ENCODE results near the gene DDX24. TPM values are rescaled to one million over a fixed set of nuclear protein-coding genes. Genes with fewer than 3 reads are reported as not detected.

The DDX24 gene
- total and polyA plus RNA-seq, 7 experiments from 2014 or later: 190 to 438 (median 320) TPM

DNA sequence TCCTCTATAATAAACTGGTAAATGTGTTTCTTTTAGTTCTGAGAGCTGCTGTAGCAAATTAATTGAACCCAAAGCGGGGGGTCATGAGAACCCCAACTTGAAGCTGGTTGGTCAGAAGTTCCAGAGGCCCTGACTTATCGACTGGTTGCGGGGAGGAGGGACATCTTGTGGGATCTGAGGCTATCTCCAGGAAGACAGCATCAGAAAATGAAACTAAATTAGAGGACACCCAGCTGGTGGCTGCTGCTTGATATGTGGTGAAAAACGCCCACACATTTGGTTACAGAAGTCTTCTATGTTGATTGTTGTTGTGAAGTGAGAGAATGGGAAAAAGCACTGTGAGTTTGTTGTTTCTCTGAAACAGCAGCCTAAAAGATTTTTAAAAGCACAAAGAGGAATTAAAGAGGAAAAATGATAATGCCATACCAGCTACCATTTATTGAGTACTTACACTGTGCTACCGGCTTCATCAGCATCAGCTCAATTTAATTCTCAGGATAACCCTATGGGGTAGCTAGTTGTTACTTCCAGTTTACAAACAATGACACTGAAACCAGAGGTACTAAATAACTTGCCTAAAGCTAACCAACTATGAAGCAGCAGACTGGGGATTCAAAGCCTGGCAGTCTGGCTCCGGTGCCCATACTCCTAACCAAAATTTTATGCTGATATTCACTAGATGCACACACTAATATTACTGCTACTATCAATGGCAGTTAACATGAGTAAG lies 24.3 kb downstream of the DDX24 start:
- POLR2A ChIA-PET: interaction anchor here (0.7 to 1.3 kb wide), 2 partner anchors 24 to 72 kb away, joined by 3 to 6 read pairs; partner anchors contain the start of genes DDX24 and IFI27L1
- peak; percentile 40 for ATAC-seq
- no peak overlapping the region for H3K4me3 ChIP-seq (ENCODE audit: low read length)
- CTCF ChIA-PET: no interaction called here
- Mint-ChIP-seq H3K4me1 (peaks cover 29 to 79% (median 72%) of the 10 kb centered on the region in 7 donors), H3K36me3 (peaks cover 9 to 84% (median 55%) of the 10 kb centered on the region in 5 donors), H3K4me3 (peak overlapping the region in 6 of 10 donors; percentile 10 to 49 (median 36)), H3K27ac (peak overlapping the region; percentile 17 to 83 (median 64)), H3K9me3 (no peaks in the 10 kb centered on the region), H3K27me3 (no peaks in the 10 kb centered on the region)
- peaks cover 52 to 96% (median 55%) of the 10 kb centered on the region in 3 experiments for H3K36me3 ChIP-seq (ENCODE audit: control insufficient read depth in 2 of 3, insufficient read depth in 3 of 3, low read length in 3 of 3)
- DNase-seq: peak in 2 of 9 donors; percentile 25 to 46
- H3K4me1 ChIP-seq (ENCODE audit: control insufficient read depth in 2 of 2, insufficient read depth in 2 of 2, low read length in 2 of 2): peaks cover 33 to 39% of the 10 kb centered on the region in 2 donors
- H3K9me3 ChIP-seq (ENCODE audit: control insufficient read depth in 2 of 3, low read length in 3 of 3): no peaks in the 10 kb centered on the region
- H3K27ac ChIP-seq (ENCODE audit: low read depth, low read length): no peak overlapping the region
- intact Hi-C loops (cut with micrococcal nuclease): loop anchor here in 1 of 2 donors (1.0 kb wide), 1 partner anchor 25 kb away; the partner anchor contains the start of genes DDX24 and IFI27L1
- H3K27me3 ChIP-seq (ENCODE audit: control insufficient read depth in 2 of 2, insufficient read depth in 2 of 2, low read length in 2 of 2): no peaks in the 10 kb centered on the region

DNA sequence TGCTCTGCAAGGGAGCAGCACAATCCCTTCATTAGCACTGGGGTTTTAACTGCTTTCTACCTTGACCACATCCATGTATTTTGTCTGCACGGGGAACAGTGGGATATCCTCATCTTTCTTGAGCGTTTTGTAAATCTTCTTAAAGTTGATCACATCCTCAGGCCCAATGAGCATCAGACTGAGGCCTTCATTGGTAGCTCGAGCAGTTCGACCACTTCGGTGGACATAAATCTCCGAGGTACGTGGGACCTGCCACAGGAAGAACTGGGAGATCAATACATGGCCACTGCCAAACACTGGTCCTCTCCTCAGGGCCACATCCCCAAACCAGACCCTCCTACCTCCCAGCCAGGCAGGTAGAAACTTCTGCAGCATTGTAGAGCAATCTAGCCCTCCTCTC lies 26.1 kb downstream of the DDX24 start:
- H3K27ac ChIP-seq (ENCODE audit: low read depth, low read length): no peak overlapping the region
- peaks cover 29 to 33% of the 10 kb centered on the region in 2 donors for H3K4me1 ChIP-seq (ENCODE audit: control insufficient read depth in 2 of 2, insufficient read depth in 2 of 2, low read length in 2 of 2)
- Mint-ChIP-seq H3K9me3 (no peaks in the 10 kb centered on the region), H3K4me1 (peaks cover 22 to 76% (median 55%) of the 10 kb centered on the region in 7 donors), H3K4me3 (no peak overlapping the region), H3K27me3 (no peaks in the 10 kb centered on the region), H3K27ac (peak overlapping the region in 7 of 9 donors; percentile 30 to 83 (median 76)), H3K36me3 (peaks cover 20 to 84% (median 57%) of the 10 kb centered on the region in 5 donors)
- ATAC-seq (no peak), DNase-seq (no peak)
- intact Hi-C loops (cut with micrococcal nuclease): loop anchor here in 1 of 2 donors (5.0 kb wide), 1 partner anchor 82 kb away; no protein-coding TSS in a partner anchor
- no peaks in the 10 kb centered on the region for H3K27me3 ChIP-seq (ENCODE audit: control insufficient read depth in 2 of 2, insufficient read depth in 2 of 2, low read length in 2 of 2)
- ChIA-PET POLR2A (no interaction called here), CTCF (interaction anchor here (0.5 kb wide), 1 partner anchor 61 kb away, joined by 3 read pairs; no protein-coding TSS in a partner anchor)
- H3K4me3 ChIP-seq (ENCODE audit: low read length): no peak overlapping the region
- H3K9me3 ChIP-seq (ENCODE audit: control insufficient read depth in 2 of 3, low read length in 3 of 3): no peaks in the 10 kb centered on the region
- peaks cover 45 to 96% (median 52%) of the 10 kb centered on the region in 3 experiments for H3K36me3 ChIP-seq (ENCODE audit: control insufficient read depth in 2 of 3, insufficient read depth in 3 of 3, low read length in 3 of 3)

DNA sequence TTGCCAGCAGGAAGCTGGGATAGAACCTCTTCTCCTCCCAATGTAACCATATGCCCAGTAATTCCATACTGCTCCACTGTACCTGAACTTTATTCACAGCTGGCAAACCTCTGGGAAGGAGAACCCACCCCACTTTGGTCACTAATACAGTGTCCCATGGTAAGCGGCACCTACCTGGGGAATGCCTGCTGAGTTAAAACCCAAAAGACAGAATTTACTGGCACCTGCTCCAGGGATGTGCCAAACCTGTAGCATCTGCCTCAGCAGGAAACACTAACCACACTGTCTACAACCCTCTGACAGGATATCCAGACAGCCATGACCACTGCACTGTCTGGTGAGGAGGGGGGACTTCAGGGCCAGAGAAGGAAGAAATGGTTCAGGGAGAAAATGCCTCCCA lies 26.6 kb downstream of the DDX24 start:
- peaks cover 22 to 75% (median 49%) of the 10 kb centered on the region in 7 donors for H3K4me1 Mint-ChIP-seq
- Histone ChIP-seq H3K4me1 (ENCODE audit: control insufficient read depth in 2 of 2, insufficient read depth in 2 of 2, low read length in 2 of 2) (peaks cover 24 to 33% of the 10 kb centered on the region in 2 donors), H3K36me3 (ENCODE audit: control insufficient read depth in 2 of 3, insufficient read depth in 3 of 3, low read length in 3 of 3) (peaks cover 42 to 96% (median 55%) of the 10 kb centered on the region in 3 experiments), H3K27me3 (ENCODE audit: control insufficient read depth in 2 of 2, insufficient read depth in 2 of 2, low read length in 2 of 2) (no peaks in the 10 kb centered on the region), H3K27ac (ENCODE audit: low read depth, low read length) (no peak overlapping the region), H3K4me3 (ENCODE audit: low read length) (no peak overlapping the region), H3K9me3 (ENCODE audit: control insufficient read depth in 2 of 3, low read length in 3 of 3) (no peaks in the 10 kb centered on the region)
- no peaks in the 10 kb centered on the region for H3K27me3 Mint-ChIP-seq
- intact Hi-C loops (cut with micrococcal nuclease): loop anchor here in 1 of 2 donors (5.0 kb wide), 1 partner anchor 83 kb away; no protein-coding TSS in a partner anchor
- H3K36me3 Mint-ChIP-seq: peaks cover 21 to 82% (median 59%) of the 10 kb centered on the region in 5 donors
- CTCF ChIA-PET: interaction anchor here (0.7 to 1.5 kb wide), 3 partner anchors 19 to 84 kb away, joined by 3 to 6 read pairs (median 3); no protein-coding TSS in a partner anchor
- no peak overlapping the region for H3K4me3 Mint-ChIP-seq
- DNase-seq (no peak), ATAC-seq (no peak)
- H3K27ac Mint-ChIP-seq: peak overlapping the region in 7 of 9 donors; percentile 11 to 83 (median 75)
- no peaks in the 10 kb centered on the region for H3K9me3 Mint-ChIP-seq
- POLR2A ChIA-PET: interaction anchor here (2.0 kb wide), 1 partner anchor 26 kb away, joined by 8 read pairs; the partner anchor contains the start of genes DDX24 and IFI27L1

DNA sequence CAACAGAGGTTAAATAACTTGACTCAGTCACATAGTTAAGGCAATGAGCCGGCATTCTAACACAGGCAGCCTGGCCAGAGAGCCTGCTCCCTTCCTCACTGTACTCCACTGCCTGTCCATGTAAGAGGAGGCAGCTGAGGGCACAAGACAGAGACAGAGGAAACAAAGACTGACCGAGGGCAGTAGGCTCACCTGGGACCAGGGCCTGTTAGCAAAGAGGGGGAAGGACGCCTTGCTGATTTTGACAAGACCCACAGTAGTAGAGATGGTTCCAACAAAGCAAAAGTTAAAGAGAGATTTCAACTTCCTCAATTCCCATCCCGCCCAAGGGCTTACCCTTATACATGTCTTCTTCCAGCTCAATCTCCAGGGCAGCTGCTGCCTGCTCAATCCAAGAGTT lies 28.3 kb downstream of the DDX24 start:
- CTCF ChIA-PET: interaction anchor here (1.5 to 1.9 kb wide), 3 partner anchors 16 to 84 kb away, joined by 5 to 7 read pairs (median 6); no protein-coding TSS in a partner anchor
- DNase-seq (no peak), ATAC-seq (no peak)
- Histone ChIP-seq H3K27me3 (ENCODE audit: control insufficient read depth in 2 of 2, insufficient read depth in 2 of 2, low read length in 2 of 2) (no peaks in the 10 kb centered on the region), H3K27ac (ENCODE audit: low read depth, low read length) (no peak overlapping the region), H3K4me3 (ENCODE audit: low read length) (no peak overlapping the region), H3K4me1 (ENCODE audit: control insufficient read depth in 2 of 2, insufficient read depth in 2 of 2, low read length in 2 of 2) (peaks cover 8 to 16% of the 10 kb centered on the region in 2 donors), H3K36me3 (ENCODE audit: control insufficient read depth in 2 of 3, insufficient read depth in 3 of 3, low read length in 3 of 3) (peaks cover 28 to 96% (median 55%) of the 10 kb centered on the region in 3 experiments), H3K9me3 (ENCODE audit: control insufficient read depth in 2 of 3, low read length in 3 of 3) (no peaks in the 10 kb centered on the region)
- H3K27ac Mint-ChIP-seq: peak overlapping the region in 8 of 9 donors; percentile 14 to 70 (median 52)
- POLR2A ChIA-PET: interaction anchor here (2.0 kb wide), 1 partner anchor 28 kb away, joined by 8 read pairs; the partner anchor contains the start of genes DDX24 and IFI27L1
- no peaks in the 10 kb centered on the region for H3K9me3 Mint-ChIP-seq
- no peak overlapping the region for H3K4me3 Mint-ChIP-seq
- peaks cover 15 to 76% (median 53%) of the 10 kb centered on the region in 5 donors for H3K36me3 Mint-ChIP-seq
- intact Hi-C loops (cut with micrococcal nuclease): loop anchor here in 1 of 2 donors (5.0 kb wide), 1 partner anchor 85 kb away; no protein-coding TSS in a partner anchor
- peaks cover 19 to 60% (median 32%) of the 10 kb centered on the region in 7 donors for H3K4me1 Mint-ChIP-seq
- no peaks in the 10 kb centered on the region for H3K27me3 Mint-ChIP-seq

DNA sequence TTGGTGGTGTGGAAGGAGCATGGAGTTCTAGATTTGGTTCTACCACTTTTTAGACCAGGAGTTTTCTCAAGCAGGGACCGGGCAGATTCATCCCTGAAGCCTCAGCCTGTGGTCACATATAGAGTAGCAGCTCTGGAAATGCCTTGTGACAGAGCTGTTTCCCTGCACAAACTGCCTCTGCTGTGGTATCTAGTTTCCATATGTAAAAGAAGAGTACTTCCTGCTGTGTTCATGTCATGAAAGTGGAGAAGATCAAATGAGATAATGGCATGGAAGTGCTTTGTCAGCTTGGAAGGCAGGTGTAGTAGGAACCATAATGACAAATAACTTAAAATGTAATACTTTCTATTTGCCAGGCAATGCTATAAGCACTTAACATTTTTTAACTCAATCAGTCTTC lies 28.8 kb downstream of the DDX24 start:
- peaks cover 15 to 76% (median 48%) of the 10 kb centered on the region in 5 donors for H3K36me3 Mint-ChIP-seq
- ChIA-PET POLR2A (interaction anchor here (0.8 kb wide), 2 partner anchors 26 to 28 kb away, joined by 3 to 4 read pairs; no protein-coding TSS in a partner anchor), CTCF (interaction anchor here (1.7 to 1.9 kb wide), 2 partner anchors 16 to 84 kb away, joined by 5 to 7 read pairs; no protein-coding TSS in a partner anchor)
- DNase-seq (no peak), ATAC-seq (no peak)
- H3K27ac Mint-ChIP-seq: peak overlapping the region in 6 of 9 donors; percentile 14 to 70 (median 48)
- peaks cover 15 to 55% (median 27%) of the 10 kb centered on the region in 7 donors for H3K4me1 Mint-ChIP-seq
- H3K36me3 ChIP-seq (ENCODE audit: control insufficient read depth in 2 of 3, insufficient read depth in 3 of 3, low read length in 3 of 3): peaks cover 26 to 96% (median 51%) of the 10 kb centered on the region in 3 experiments
- no peaks in the 10 kb centered on the region for H3K27me3 ChIP-seq (ENCODE audit: control insufficient read depth in 2 of 2, insufficient read depth in 2 of 2, low read length in 2 of 2)
- no peak overlapping the region for H3K4me3 Mint-ChIP-seq
- H3K4me3 ChIP-seq (ENCODE audit: low read length): no peak overlapping the region
- no peak overlapping the region for H3K27ac ChIP-seq (ENCODE audit: low read depth, low read length)
- H3K9me3 Mint-ChIP-seq: no peaks in the 10 kb centered on the region
- H3K9me3 ChIP-seq (ENCODE audit: control insufficient read depth in 2 of 3, low read length in 3 of 3): no peaks in the 10 kb centered on the region
- H3K4me1 ChIP-seq (ENCODE audit: control insufficient read depth in 2 of 2, insufficient read depth in 2 of 2, low read length in 2 of 2): peaks cover 4 to 12% of the 10 kb centered on the region in 2 donors
- no peaks in the 10 kb centered on the region for H3K27me3 Mint-ChIP-seq
- intact Hi-C loops (cut with micrococcal nuclease): loop anchor here in 1 of 2 donors (5.0 kb wide), 1 partner anchor 85 kb away; no protein-coding TSS in a partner anchor

DNA sequence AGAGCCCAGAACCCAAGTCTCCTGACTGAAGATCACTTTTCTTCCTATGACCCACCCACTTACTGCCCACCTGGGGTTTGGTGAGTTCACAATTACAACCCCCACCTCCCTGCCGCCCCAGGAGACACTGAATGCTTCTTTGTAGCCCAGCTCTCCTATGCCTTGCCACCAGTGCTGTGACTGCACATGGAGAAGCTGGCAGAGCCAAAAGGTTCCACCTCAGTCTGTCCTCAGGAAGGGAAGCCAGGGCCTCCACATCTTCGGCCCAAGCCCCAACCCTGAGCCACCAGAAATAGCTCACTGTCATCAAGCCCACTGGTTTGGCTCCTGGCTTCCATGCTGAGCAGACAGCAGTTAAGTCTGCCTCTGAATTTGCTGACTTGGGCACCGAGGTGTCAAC lies 29.2 kb downstream of the DDX24 start:
- Mint-ChIP-seq H3K27me3 (no peaks in the 10 kb centered on the region), H3K36me3 (peaks cover 15 to 72% (median 47%) of the 10 kb centered on the region in 5 donors), H3K9me3 (no peaks in the 10 kb centered on the region), H3K27ac (peak overlapping the region in 6 of 9 donors; percentile 31 to 70 (median 60)), H3K4me3 (no peak overlapping the region), H3K4me1 (peaks cover 10 to 51% (median 23%) of the 10 kb centered on the region in 7 donors)
- no peak for ATAC-seq
- intact Hi-C loops (cut with micrococcal nuclease): loop anchor here in 1 of 2 donors (5.0 kb wide), 1 partner anchor 86 kb away; no protein-coding TSS in a partner anchor
- no peak overlapping the region for H3K27ac ChIP-seq (ENCODE audit: low read depth, low read length)
- ChIA-PET CTCF (interaction anchor here (1.7 to 1.9 kb wide), 2 partner anchors 16 to 85 kb away, joined by 5 to 7 read pairs; no protein-coding TSS in a partner anchor), POLR2A (interaction anchor here (0.8 kb wide), 2 partner anchors 27 to 29 kb away, joined by 3 to 4 read pairs; no protein-coding TSS in a partner anchor)
- H3K27me3 ChIP-seq (ENCODE audit: control insufficient read depth in 2 of 2, insufficient read depth in 2 of 2, low read length in 2 of 2): no peaks in the 10 kb centered on the region
- no peaks in the 10 kb centered on the region for H3K9me3 ChIP-seq (ENCODE audit: control insufficient read depth in 2 of 3, low read length in 3 of 3)
- no peak overlapping the region for H3K4me3 ChIP-seq (ENCODE audit: low read length)
- H3K36me3 ChIP-seq (ENCODE audit: control insufficient read depth in 2 of 3, insufficient read depth in 3 of 3, low read length in 3 of 3): peaks cover 26 to 96% (median 47%) of the 10 kb centered on the region in 3 experiments
- peaks cover 0 to 8% of the 10 kb centered on the region in 2 donors for H3K4me1 ChIP-seq (ENCODE audit: control insufficient read depth in 2 of 2, insufficient read depth in 2 of 2, low read length in 2 of 2)
- no peak for DNase-seq

Measured in naive thymus-derived CD4-positive, alpha-beta T cell (primary cell).